Measurements from ENCODE around the gene RAB19. TPM values are rescaled to one million over a fixed set of nuclear protein-coding genes. Genes with fewer than 3 reads are reported as not detected.

RAB19 gene
- total RNA-seq, 6 experiments from 2014 or later: 0.27 to 1.0 TPM; not detected in 4

DNA sequence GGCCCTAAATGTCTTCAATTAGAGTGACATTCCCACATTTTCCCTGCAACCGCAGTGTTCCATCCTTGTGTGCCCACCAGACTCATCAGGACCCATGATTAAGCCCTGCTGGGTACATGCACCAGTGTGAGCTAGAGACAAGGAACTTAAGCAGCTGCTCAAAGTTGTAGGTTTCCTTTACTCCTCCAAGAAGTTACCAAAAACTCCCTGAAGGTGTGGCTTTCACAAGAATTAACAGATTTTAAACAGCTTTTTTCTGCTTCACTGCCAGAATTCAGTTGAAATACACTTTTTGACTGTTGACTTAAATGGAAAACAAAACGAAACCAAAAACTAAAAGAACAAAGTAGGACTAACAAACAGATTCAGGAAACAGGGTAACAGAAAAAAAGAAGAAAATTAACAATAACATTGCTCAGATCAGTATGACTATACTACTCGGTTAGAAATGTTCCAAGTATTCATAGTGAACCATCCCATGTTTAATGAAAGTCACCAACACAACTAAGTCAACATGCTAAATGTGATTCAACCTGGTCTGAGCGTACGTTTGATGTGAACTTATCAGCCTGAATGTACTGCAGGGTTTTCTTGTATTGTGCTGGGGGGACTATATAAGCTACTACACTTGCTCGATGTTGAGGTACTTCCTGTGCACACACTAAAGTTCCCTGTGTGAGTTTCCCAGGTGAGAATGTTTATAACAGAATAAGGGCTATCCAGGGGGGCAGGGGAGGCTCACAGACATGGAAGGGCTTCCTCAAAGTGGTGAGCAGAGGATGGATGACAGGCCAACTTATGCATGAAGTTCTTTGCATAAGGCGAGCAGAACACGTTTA lies 27.7 kb upstream of the RAB19 start:
- DNase-seq (no peak), ATAC-seq (no peak)
- 70% methylated on average over 6 of the region's 8 CpGs for WGBS (ENCODE audit: insufficient coverage, low coverage, low lambda C conversion rate, missing lambda C conversion rate)
- Histone ChIP-seq H3K36me3 (peaks cover 0 to 22% (median 3%) of the 10 kb centered on the region in 4 donors), H3K4me3 (no peak overlapping the region), H3K27me3 (no peaks in the 10 kb centered on the region), H3K4me1 (no peaks in the 10 kb centered on the region), H3K27ac (no peak overlapping the region), H3K9me3 (no peaks in the 10 kb centered on the region)
- intact Hi-C loops (cut with DNase I): no loop called here
- TF ChIP-seq, protein P1, sequence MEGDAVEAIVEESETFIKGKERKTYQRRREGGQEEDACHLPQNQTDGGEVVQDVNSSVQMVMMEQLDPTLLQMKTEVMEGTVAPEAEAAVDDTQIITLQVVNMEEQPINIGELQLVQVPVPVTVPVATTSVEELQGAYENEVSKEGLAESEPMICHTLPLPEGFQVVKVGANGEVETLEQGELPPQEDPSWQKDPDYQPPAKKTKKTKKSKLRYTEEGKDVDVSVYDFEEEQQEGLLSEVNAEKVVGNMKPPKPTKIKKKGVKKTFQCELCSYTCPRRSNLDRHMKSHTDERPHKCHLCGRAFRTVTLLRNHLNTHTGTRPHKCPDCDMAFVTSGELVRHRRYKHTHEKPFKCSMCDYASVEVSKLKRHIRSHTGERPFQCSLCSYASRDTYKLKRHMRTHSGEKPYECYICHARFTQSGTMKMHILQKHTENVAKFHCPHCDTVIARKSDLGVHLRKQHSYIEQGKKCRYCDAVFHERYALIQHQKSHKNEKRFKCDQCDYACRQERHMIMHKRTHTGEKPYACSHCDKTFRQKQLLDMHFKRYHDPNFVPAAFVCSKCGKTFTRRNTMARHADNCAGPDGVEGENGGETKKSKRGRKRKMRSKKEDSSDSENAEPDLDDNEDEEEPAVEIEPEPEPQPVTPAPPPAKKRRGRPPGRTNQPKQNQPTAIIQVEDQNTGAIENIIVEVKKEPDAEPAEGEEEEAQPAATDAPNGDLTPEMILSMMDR (IDR thresholded peaks at IDR 0.05): no peak
- no peak for TF ChIP-seq POLR2A (IDR thresholded peaks at IDR 0.05)

DNA sequence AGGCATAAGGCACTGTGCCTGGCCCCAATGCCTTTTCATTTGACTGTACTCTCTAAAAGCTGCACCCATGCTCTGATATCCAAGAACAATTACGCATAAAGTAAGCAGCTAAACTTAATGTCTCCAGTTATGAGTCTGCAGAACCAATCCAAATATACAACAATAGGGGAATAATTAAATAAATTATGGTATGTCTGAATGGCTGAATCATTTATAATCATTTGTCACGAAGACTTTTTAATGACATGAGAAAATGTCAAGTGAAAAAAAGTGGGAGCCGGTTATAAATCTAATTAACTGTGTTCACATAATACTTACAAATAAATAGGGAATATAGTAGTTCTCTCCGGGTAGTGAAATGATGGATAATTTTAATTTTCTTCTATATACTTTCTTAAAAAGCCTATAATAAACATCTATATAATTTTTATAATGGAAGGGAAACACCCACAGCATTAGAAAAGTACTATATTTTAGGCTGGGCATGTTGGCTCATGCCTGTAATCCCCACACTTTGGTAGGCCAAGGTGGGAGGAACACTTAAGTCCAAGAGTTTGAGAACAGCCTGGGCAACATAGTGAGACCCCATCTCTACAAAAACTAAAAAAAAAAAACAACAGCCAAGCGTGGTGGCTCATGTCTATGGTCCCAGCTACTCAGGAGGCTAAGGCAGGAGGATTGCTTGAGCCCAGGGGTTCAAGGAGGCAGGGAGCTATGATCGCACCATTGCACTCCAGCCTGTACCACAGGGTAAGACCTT lies 19.7 kb upstream of the RAB19 start:
- no peaks in the 10 kb centered on the region for H3K27me3 ChIP-seq
- no peak for ATAC-seq
- TF ChIP-seq POLR2A (IDR thresholded peaks at IDR 0.05): no peak
- TF ChIP-seq, protein P1 (IDR thresholded peaks at IDR 0.05): no peak
- 98% methylated on average over 6 of the region's 6 CpGs for WGBS (ENCODE audit: insufficient coverage, low coverage, low lambda C conversion rate, missing lambda C conversion rate)
- H3K27ac ChIP-seq: no peak overlapping the region
- intact Hi-C loops (cut with DNase I): no loop called here
- peaks cover 0 to 19% (median 3%) of the 10 kb centered on the region in 4 donors for H3K36me3 ChIP-seq
- H3K4me1 ChIP-seq: no peaks in the 10 kb centered on the region
- no peak for DNase-seq
- H3K4me3 ChIP-seq: no peak overlapping the region
- no peaks in the 10 kb centered on the region for H3K9me3 ChIP-seq

DNA sequence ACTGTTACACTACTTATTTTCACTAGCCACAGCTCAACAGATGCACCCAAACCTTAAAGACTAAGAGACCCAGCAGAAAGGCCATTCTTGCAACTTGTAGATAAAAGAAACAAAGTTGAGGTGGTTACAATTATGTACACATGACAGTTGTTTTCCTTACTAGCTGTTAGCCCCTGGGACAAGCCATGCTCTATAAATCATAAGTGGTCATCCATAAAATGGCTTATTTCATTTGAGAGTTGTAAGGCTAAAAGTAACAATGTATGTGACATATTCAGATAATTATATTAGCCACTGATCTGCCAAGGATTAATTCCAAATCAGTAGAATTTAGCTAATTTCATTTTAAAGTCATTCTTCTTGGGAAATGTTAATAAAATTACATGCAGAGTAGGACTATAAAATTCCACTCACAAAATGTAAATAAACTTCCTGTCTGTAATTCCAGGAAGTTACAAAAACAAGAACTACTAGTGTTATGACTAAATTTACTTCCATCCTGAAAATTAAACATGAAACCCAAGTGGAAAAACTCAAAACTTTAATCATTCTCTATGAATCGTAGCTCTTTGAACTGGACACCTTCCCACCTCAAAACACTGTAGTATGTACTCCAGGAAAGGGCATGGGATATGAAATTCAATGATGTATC lies 18.8 kb upstream of the RAB19 start:
- intact Hi-C loops (cut with DNase I): no loop called here
- no peak overlapping the region for H3K4me3 ChIP-seq
- peaks cover 0 to 11% (median 3%) of the 10 kb centered on the region in 4 donors for H3K36me3 ChIP-seq
- no peaks in the 10 kb centered on the region for H3K27me3 ChIP-seq
- no peaks in the 10 kb centered on the region for H3K4me1 ChIP-seq
- H3K27ac ChIP-seq: no peak overlapping the region
- 60% methylated on average over 1 of the region's 1 CpG for WGBS (ENCODE audit: insufficient coverage, low coverage, low lambda C conversion rate, missing lambda C conversion rate)
- H3K9me3 ChIP-seq: no peaks in the 10 kb centered on the region
- ATAC-seq: no peak
- TF ChIP-seq, protein P1 (IDR thresholded peaks at IDR 0.05): no peak
- no peak for TF ChIP-seq POLR2A (IDR thresholded peaks at IDR 0.05)
- no peak for DNase-seq

DNA sequence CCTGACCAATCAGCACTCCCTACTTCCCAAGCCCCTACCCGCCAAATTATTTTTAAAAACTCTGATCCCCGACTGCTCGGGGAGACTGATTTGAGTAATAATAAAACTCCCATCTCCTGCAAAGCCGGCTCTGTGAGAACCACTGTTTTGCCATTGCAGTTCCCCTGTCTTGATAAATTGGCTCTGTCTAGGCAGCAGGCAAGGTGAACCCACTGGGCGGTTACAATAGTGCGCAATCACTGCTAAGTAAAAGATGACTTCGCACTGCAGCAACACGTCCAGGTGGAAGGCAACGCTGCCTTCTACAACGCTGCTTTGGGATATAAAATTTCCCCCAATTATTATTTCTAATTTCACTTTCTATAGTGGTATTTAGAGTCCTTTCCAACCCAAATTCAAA lies 14.4 kb upstream of the RAB19 start:
- DNase-seq (no peak), ATAC-seq (no peak)
- 85% methylated on average over 8 of the region's 10 CpGs for WGBS (ENCODE audit: insufficient coverage, low coverage, low lambda C conversion rate, missing lambda C conversion rate)
- H3K9me3 ChIP-seq: no peaks in the 10 kb centered on the region
- H3K27me3 ChIP-seq: no peaks in the 10 kb centered on the region
- intact Hi-C loops (cut with DNase I): no loop called here
- H3K4me1 ChIP-seq: no peaks in the 10 kb centered on the region
- no peak overlapping the region for H3K4me3 ChIP-seq
- H3K27ac ChIP-seq: no peak overlapping the region
- H3K36me3 ChIP-seq: no peaks in the 10 kb centered on the region
- TF ChIP-seq POLR2A (IDR thresholded peaks at IDR 0.05): no peak
- TF ChIP-seq, protein P1 (IDR thresholded peaks at IDR 0.05): no peak
